Stromal cell of bone marrow (primary cell): ENCODE results near the gene DYNC1LI1.
"Not testable (repeated sequence)": the region's sequence is repeated elsewhere in the genome, so short reads cannot be mapped to it uniquely, and the experiment has no call there.

Source experiments
- DNase-seq: peaks from one replicate; pipeline ENCODE4 v3.0.0-alpha.2; 2012; ENCODE audit warnings: low read depth

The DYNC1LI1 gene

GRCh38 chr3:32531010-32531647 is 39.5 kb downstream of the DYNC1LI1 start:
- no peak for DNase-seq

- no peak for DNase-seq
Measured at GRCh38 chr3:32525720-32526119, 44.9 kb downstream of the DYNC1LI1 start.

- no peak for DNase-seq
Measured at GRCh38 chr3:32522682-32523081, 48.0 kb downstream of the DYNC1LI1 start.

GRCh38 chr3:32518921-32519320 is 51.7 kb downstream of the DYNC1LI1 start:
- not testable (repeated sequence) for DNase-seq

GRCh38 chr3:32516751-32517150 is 53.9 kb downstream of the DYNC1LI1 start:
- DNase-seq, result not testable (repeated sequence)

- no peak for DNase-seq
Measured at GRCh38 chr3:32511005-32511404, 59.7 kb downstream of the DYNC1LI1 start.

GRCh38 chr3:32510075-32510724 is 60.5 kb downstream of the DYNC1LI1 start:
- DNase-seq, result peak; percentile 53

- no peak for DNase-seq
Measured at GRCh38 chr3:32508711-32509110, 61.9 kb downstream of the DYNC1LI1 start.

- DNase-seq, result no peak
Measured at GRCh38 chr3:32506466-32506865, 64.2 kb downstream of the DYNC1LI1 start.

GRCh38 chr3:32502946-32503286 is 67.7 kb downstream of the DYNC1LI1 start:
- no peak for DNase-seq

- DNase-seq, result peak; percentile 64
Measured at GRCh38 chr3:32502118-32502945, 68.3 kb downstream of the DYNC1LI1 start, which contains the start of gene CMTM6. CMTM6 (minus strand) TSS chr3:32502852; CDS start chr3:32502745, 107 bp downstream.

GRCh38 chr3:32501783-32502117 is 68.9 kb downstream of the DYNC1LI1 start:
- DNase-seq, result no peak

GRCh38 chr3:32500880-32501782 is 69.5 kb downstream of the DYNC1LI1 start:
- no peak for DNase-seq

GRCh38 chr3:32500231-32500630 is 70.4 kb downstream of the DYNC1LI1 start:
- DNase-seq, result no peak

GRCh38 chr3:32499585-32499984 is 71.1 kb downstream of the DYNC1LI1 start:
- no peak for DNase-seq

GRCh38 chr3:32498992-32499391 is 71.7 kb downstream of the DYNC1LI1 start:
- no peak for DNase-seq

GRCh38 chr3:32498252-32498651 is 72.4 kb downstream of the DYNC1LI1 start:
- DNase-seq, result no peak

GRCh38 chr3:32495609-32496008 is 75.0 kb downstream of the DYNC1LI1 start:
- no peak for DNase-seq

GRCh38 chr3:32495085-32495484 is 75.6 kb downstream of the DYNC1LI1 start:
- DNase-seq, result no peak

GRCh38 chr3:32493437-32494414 is 76.9 kb downstream of the DYNC1LI1 start:
- no peak for DNase-seq
